Breast epithelium (tissue), 3 donors: Measurements from ENCODE around the gene ELOVL6.

Source experiments
- CTCF ChIP-seq, 3 donors: fragments of 450-650 bp; IDR thresholded peaks; one replicate each; pipeline ENCODE4 v1.5.1; 2016 to 2017; ENCODE audit warnings: antibody characterized with exemption in 3 of 3, mild to moderate bottlenecking in 3 of 3, moderate library complexity in 3 of 3
- POLR2A ChIP-seq: fragments of 450-650 bp; IDR thresholded peaks from one replicate; pipeline ENCODE4 v1.6.1; 2016; ENCODE audit warnings: antibody characterized with exemption, mild to moderate bottlenecking, moderate library complexity
- POLR2AphosphoS5 ChIP-seq, 3 donors: sonication (generic); formaldehyde crosslinking; IDR thresholded peaks; one replicate each; pipeline ENCODE4 v1.6.1; 2017; ENCODE audit warnings: antibody characterized with exemption in 3 of 3

GRCh38 chr4:110164251-110164650 lies 34.2 kb downstream of the ELOVL6 start:
- TF ChIP-seq CTCF (IDR thresholded peaks at IDR 0.05) (no peak), POLR2AphosphoS5 (IDR thresholded peaks at IDR 0.05) (no peak), POLR2A (no peak)
